ENCODE data around the gene NCKAP5. TPM values are rescaled to one million over a fixed set of nuclear protein-coding genes. Genes with fewer than 3 reads are reported as not detected.

NCKAP5 gene
- total RNA-seq, 1 donor from 2014 or later: 2.7 TPM

DNA sequence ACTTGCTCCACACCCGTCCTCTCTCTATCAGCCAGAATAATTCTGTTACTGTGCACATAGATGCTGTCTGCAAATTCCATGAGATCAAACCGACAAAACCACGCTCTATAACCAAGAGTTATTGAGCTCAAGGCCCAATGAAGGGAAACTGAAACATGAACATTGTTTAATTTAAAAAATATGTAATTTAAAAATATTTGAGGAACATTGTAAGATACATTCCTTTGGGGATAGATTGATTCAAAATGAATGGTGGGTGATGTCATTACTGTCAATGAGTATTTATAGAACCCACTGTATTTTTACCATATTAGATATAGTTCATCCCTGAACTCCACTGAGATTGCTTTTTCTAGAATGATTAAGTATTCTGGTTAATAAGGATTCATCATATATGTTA, 50.4 kb downstream of the NCKAP5 start:
- Histone ChIP-seq H3K27ac (ENCODE audit: low read depth, low read length) (no peak overlapping the region), H3K27me3 (ENCODE audit: insufficient read depth, low read length) (no peaks in the 10 kb centered on the region), H3K79me2 (ENCODE audit: insufficient read depth, low read length) (no peaks in the 10 kb centered on the region), H3K9ac (ENCODE audit: low read length) (no peak overlapping the region), H3K4me2 (ENCODE audit: low read length) (no peak overlapping the region), H4K20me1 (ENCODE audit: insufficient read depth, low read length) (no peaks in the 10 kb centered on the region), H3K4me3 (ENCODE audit: insufficient read depth, low read depth, low read length) (no peak overlapping the region), H2AFZ (ENCODE audit: low read depth, low read length) (no peak overlapping the region), H3K36me3 (ENCODE audit: insufficient read depth, low read length) (no peaks in the 10 kb centered on the region), H3K4me1 (ENCODE audit: insufficient read depth, low read length) (no peaks in the 10 kb centered on the region), H3K9me3 (ENCODE audit: insufficient read depth, low read depth, low read length) (no peaks in the 10 kb centered on the region)
- Mint-ChIP-seq H3K36me3 (ENCODE audit: low read depth, unreplicated experiment) (no peaks in the 10 kb centered on the region), H3K4me1 (ENCODE audit: low read depth, unreplicated experiment) (peaks cover 4% of the 10 kb centered on the region), H3K9me3 (ENCODE audit: unreplicated experiment) (no peaks in the 10 kb centered on the region), H3K27ac (ENCODE audit: unreplicated experiment) (no peak overlapping the region), H3K4me3 (ENCODE audit: unreplicated experiment) (no peak overlapping the region), H3K27me3 (ENCODE audit: low read depth, unreplicated experiment) (peaks cover 3% of the 10 kb centered on the region)
- TF ChIP-seq, protein P1, sequence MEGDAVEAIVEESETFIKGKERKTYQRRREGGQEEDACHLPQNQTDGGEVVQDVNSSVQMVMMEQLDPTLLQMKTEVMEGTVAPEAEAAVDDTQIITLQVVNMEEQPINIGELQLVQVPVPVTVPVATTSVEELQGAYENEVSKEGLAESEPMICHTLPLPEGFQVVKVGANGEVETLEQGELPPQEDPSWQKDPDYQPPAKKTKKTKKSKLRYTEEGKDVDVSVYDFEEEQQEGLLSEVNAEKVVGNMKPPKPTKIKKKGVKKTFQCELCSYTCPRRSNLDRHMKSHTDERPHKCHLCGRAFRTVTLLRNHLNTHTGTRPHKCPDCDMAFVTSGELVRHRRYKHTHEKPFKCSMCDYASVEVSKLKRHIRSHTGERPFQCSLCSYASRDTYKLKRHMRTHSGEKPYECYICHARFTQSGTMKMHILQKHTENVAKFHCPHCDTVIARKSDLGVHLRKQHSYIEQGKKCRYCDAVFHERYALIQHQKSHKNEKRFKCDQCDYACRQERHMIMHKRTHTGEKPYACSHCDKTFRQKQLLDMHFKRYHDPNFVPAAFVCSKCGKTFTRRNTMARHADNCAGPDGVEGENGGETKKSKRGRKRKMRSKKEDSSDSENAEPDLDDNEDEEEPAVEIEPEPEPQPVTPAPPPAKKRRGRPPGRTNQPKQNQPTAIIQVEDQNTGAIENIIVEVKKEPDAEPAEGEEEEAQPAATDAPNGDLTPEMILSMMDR (IDR thresholded peaks at IDR 0.05; ENCODE audit: insufficient read depth, low read depth, low read length): no peak
- no peak for TF ChIP-seq EZH2 (IDR thresholded peaks at IDR 0.05; ENCODE audit: insufficient read depth, low read length)
- DNase-seq (ENCODE audit: low read depth) (peak; percentile 15), FAIRE-seq (no peak)

DNA sequence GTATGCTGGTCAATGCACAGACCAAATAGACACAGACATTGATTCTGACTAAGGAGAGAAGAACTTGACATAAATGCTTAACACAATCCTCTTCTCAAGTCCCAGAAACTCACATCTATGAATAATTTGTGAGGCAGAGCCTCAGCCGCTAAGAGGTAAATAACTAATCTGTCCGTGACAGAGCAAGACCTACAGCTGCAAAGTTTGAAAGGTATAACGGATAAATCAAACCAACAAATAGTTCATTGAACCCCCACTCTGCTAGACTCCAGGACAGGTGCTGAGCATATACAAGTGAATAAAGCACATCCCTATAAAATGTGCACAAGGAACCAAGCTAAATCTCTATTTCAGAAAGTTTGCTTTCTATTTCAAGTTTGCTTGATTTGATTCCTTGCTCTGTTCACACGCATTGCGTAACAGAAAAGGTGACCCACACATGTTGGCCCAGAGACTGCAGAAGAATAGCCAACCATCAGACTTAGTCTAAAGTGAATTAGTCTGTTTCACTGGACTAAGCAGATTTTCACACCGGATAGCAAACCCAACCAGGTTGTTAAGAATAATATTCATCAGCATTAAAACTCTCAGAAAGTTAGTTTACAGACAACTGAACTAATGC, 51.7 kb downstream of the NCKAP5 start:
- Histone ChIP-seq H3K4me3 (ENCODE audit: insufficient read depth, low read depth, low read length) (no peak overlapping the region), H3K4me2 (ENCODE audit: low read length) (no peak overlapping the region), H3K9ac (ENCODE audit: low read length) (no peak overlapping the region), H3K79me2 (ENCODE audit: insufficient read depth, low read length) (no peaks in the 10 kb centered on the region), H3K27me3 (ENCODE audit: insufficient read depth, low read length) (no peaks in the 10 kb centered on the region), H3K27ac (ENCODE audit: low read depth, low read length) (no peak overlapping the region), H3K9me3 (ENCODE audit: insufficient read depth, low read depth, low read length) (no peaks in the 10 kb centered on the region), H4K20me1 (ENCODE audit: insufficient read depth, low read length) (no peaks in the 10 kb centered on the region), H3K36me3 (ENCODE audit: insufficient read depth, low read length) (no peaks in the 10 kb centered on the region), H2AFZ (ENCODE audit: low read depth, low read length) (no peak overlapping the region), H3K4me1 (ENCODE audit: insufficient read depth, low read length) (no peaks in the 10 kb centered on the region)
- no peak overlapping the region for H3K27ac Mint-ChIP-seq (ENCODE audit: unreplicated experiment)
- H3K9me3 Mint-ChIP-seq (ENCODE audit: unreplicated experiment): no peaks in the 10 kb centered on the region
- H3K27me3 Mint-ChIP-seq (ENCODE audit: low read depth, unreplicated experiment): peaks cover 6% of the 10 kb centered on the region
- TF ChIP-seq, protein P1 (IDR thresholded peaks at IDR 0.05; ENCODE audit: insufficient read depth, low read depth, low read length): no peak
- TF ChIP-seq EZH2 (IDR thresholded peaks at IDR 0.05; ENCODE audit: insufficient read depth, low read length): no peak
- DNase-seq (ENCODE audit: low read depth) (no peak), FAIRE-seq (no peak)
- H3K4me3 Mint-ChIP-seq (ENCODE audit: unreplicated experiment): no peak overlapping the region
- peaks cover 3% of the 10 kb centered on the region for H3K36me3 Mint-ChIP-seq (ENCODE audit: low read depth, unreplicated experiment)
- H3K4me1 Mint-ChIP-seq (ENCODE audit: low read depth, unreplicated experiment): peaks cover 4% of the 10 kb centered on the region

DNA sequence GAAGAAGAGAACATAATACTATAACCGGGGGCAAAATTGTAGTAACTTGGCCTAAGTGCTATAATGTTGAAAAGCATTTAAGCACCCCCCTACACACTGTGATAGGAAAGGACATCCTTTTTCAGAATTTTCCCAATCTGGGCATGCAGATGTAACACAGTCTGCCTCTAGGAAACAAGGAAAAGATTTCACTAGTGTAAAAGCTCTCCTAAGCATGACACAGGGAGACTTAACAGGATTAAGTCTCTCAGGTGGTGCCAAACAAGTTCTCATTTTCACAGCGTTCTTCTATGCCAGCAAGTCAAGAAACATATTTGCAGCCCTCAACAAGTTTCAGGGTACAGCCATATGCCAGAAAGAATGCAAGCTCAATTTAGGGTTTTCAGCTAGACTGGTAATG, 53.0 kb downstream of the NCKAP5 start:
- no peaks in the 10 kb centered on the region for H3K36me3 ChIP-seq (ENCODE audit: insufficient read depth, low read length)
- Mint-ChIP-seq H3K4me3 (ENCODE audit: unreplicated experiment) (no peak overlapping the region), H3K27me3 (ENCODE audit: low read depth, unreplicated experiment) (peaks cover 8% of the 10 kb centered on the region), H3K36me3 (ENCODE audit: low read depth, unreplicated experiment) (peaks cover 3% of the 10 kb centered on the region), H3K9me3 (ENCODE audit: unreplicated experiment) (no peaks in the 10 kb centered on the region), H3K27ac (ENCODE audit: unreplicated experiment) (no peak overlapping the region), H3K4me1 (ENCODE audit: low read depth, unreplicated experiment) (peaks cover 7% of the 10 kb centered on the region)
- H2AFZ ChIP-seq (ENCODE audit: low read depth, low read length): no peak overlapping the region
- H3K27me3 ChIP-seq (ENCODE audit: insufficient read depth, low read length): no peaks in the 10 kb centered on the region
- no peaks in the 10 kb centered on the region for H3K9me3 ChIP-seq (ENCODE audit: insufficient read depth, low read depth, low read length)
- H4K20me1 ChIP-seq (ENCODE audit: insufficient read depth, low read length): no peaks in the 10 kb centered on the region
- no peak for FAIRE-seq
- H3K4me2 ChIP-seq (ENCODE audit: low read length): no peak overlapping the region
- no peak for DNase-seq (ENCODE audit: low read depth)
- no peak overlapping the region for H3K4me3 ChIP-seq (ENCODE audit: insufficient read depth, low read depth, low read length)
- H3K4me1 ChIP-seq (ENCODE audit: insufficient read depth, low read length): no peaks in the 10 kb centered on the region
- no peak overlapping the region for H3K27ac ChIP-seq (ENCODE audit: low read depth, low read length)
- no peak for TF ChIP-seq EZH2 (IDR thresholded peaks at IDR 0.05; ENCODE audit: insufficient read depth, low read length)
- TF ChIP-seq, protein P1 (IDR thresholded peaks at IDR 0.05; ENCODE audit: insufficient read depth, low read depth, low read length): no peak
- no peaks in the 10 kb centered on the region for H3K79me2 ChIP-seq (ENCODE audit: insufficient read depth, low read length)
- H3K9ac ChIP-seq (ENCODE audit: low read length): no peak overlapping the region
